Stimulated activated memory B cell treated with anti-CD40 and anti-IgM and Interleukin-4, amounts not matched to agents 10 μg/mL and 1 μg/mL and 100 μg/mL, for 72 hours (primary cell): ENCODE results near the gene GNA14.
"Not testable (repeated sequence)": the region's sequence is repeated elsewhere in the genome, so short reads cannot be mapped to it uniquely, and the experiment has no call there.

ENCODE experiments used
- ATAC-seq: fragments of 150-1000 bp; cut with Tn5 transposase; 2 replicates; pipeline ENCODE4 v1.10.0; 2021
- H3K27ac Mint-ChIP-seq: one replicate; pipeline ENCODE4 v1.8.0; 2022; ENCODE audit warnings: mild to moderate bottlenecking, mixed read lengths
- H3K27me3 Mint-ChIP-seq: one replicate; pipeline ENCODE4 v1.8.0; 2022; ENCODE audit warnings: mixed read lengths
- H3K36me3 Mint-ChIP-seq: one replicate; pipeline ENCODE4 v1.8.0; 2022; ENCODE audit warnings: mixed read lengths
- H3K4me1 Mint-ChIP-seq: one replicate; pipeline ENCODE4 v1.8.0; 2022; ENCODE audit warnings: mixed read lengths
- H3K4me3 Mint-ChIP-seq: one replicate; pipeline ENCODE4 v1.8.0; 2022; ENCODE audit warnings: mild to moderate bottlenecking, moderate library complexity, mixed read lengths
- H3K9me3 Mint-ChIP-seq: one replicate; pipeline ENCODE4 v1.8.0; 2022; ENCODE audit warnings: mixed read lengths

GNA14 gene

GRCh38 chr9:77586591-77586990, 61.5 kb downstream of the GNA14 start:
- no peak for ATAC-seq
- H3K27ac Mint-ChIP-seq = no peak overlapping the region
- no peaks in the 10 kb centered on the region for H3K9me3 Mint-ChIP-seq
- H3K4me1 Mint-ChIP-seq = no peaks in the 10 kb centered on the region
- no peaks in the 10 kb centered on the region for H3K36me3 Mint-ChIP-seq
- H3K27me3 Mint-ChIP-seq = no peaks in the 10 kb centered on the region
- H3K4me3 Mint-ChIP-seq = no peak overlapping the region

- ATAC-seq = no peak
Observed at GRCh38 chr9:77585335-77585786, 62.8 kb downstream of the GNA14 start.

GRCh38 chr9:77584927-77585326, 63.2 kb downstream of the GNA14 start:
- ATAC-seq, H3K27me3 Mint-ChIP-seq, H3K9me3 Mint-ChIP-seq, H3K27ac Mint-ChIP-seq, H3K36me3 Mint-ChIP-seq, H3K4me1 Mint-ChIP-seq, H3K4me3 Mint-ChIP-seq: not testable (repeated sequence)

More at GRCh38 chr9:77585335-77585786, 62.8 kb downstream of the GNA14 start:
- Mint-ChIP-seq H3K9me3 (no peaks in the 10 kb centered on the region), H3K27me3 (no peaks in the 10 kb centered on the region), H3K27ac (no peak overlapping the region), H3K4me1 (no peaks in the 10 kb centered on the region), H3K36me3 (no peaks in the 10 kb centered on the region), H3K4me3 (no peak overlapping the region)

GRCh38 chr9:77582961-77583576, 65.1 kb downstream of the GNA14 start:
- H3K27ac Mint-ChIP-seq = no peak overlapping the region

GRCh38 chr9:77582525-77582924, 65.6 kb downstream of the GNA14 start:
- Mint-ChIP-seq H3K9me3 (no peaks in the 10 kb centered on the region), H3K36me3 (no peaks in the 10 kb centered on the region), H3K4me1 (no peaks in the 10 kb centered on the region), H3K4me3 (no peak overlapping the region), H3K27ac (no peak overlapping the region), H3K27me3 (no peaks in the 10 kb centered on the region)
- no peak for ATAC-seq

More at GRCh38 chr9:77582961-77583576, 65.1 kb downstream of the GNA14 start:
- Mint-ChIP-seq H3K27me3 (no peaks in the 10 kb centered on the region), H3K4me3 (no peak overlapping the region), H3K4me1 (no peaks in the 10 kb centered on the region), H3K36me3 (no peaks in the 10 kb centered on the region), H3K9me3 (no peaks in the 10 kb centered on the region)
- ATAC-seq = no peak

GRCh38 chr9:77575785-77576184, 72.3 kb downstream of the GNA14 start:
- no peak for ATAC-seq
- H3K27ac Mint-ChIP-seq = no peak overlapping the region
- H3K4me3 Mint-ChIP-seq = no peak overlapping the region
- no peaks in the 10 kb centered on the region for H3K36me3 Mint-ChIP-seq
- no peaks in the 10 kb centered on the region for H3K27me3 Mint-ChIP-seq
- H3K9me3 Mint-ChIP-seq = no peaks in the 10 kb centered on the region
- no peaks in the 10 kb centered on the region for H3K4me1 Mint-ChIP-seq

- H3K4me3 Mint-ChIP-seq = no peak overlapping the region
- H3K27ac Mint-ChIP-seq = no peak overlapping the region
- H3K4me1 Mint-ChIP-seq = no peaks in the 10 kb centered on the region
- H3K27me3 Mint-ChIP-seq = no peaks in the 10 kb centered on the region
- no peaks in the 10 kb centered on the region for H3K36me3 Mint-ChIP-seq
- no peak for ATAC-seq
- H3K9me3 Mint-ChIP-seq = no peaks in the 10 kb centered on the region
Observed at GRCh38 chr9:77569335-77569734, 78.8 kb downstream of the GNA14 start.

- no peak overlapping the region for H3K27ac Mint-ChIP-seq
- H3K9me3 Mint-ChIP-seq = peaks cover 3% of the 10 kb centered on the region
- ATAC-seq = no peak
- no peak overlapping the region for H3K4me3 Mint-ChIP-seq
- no peaks in the 10 kb centered on the region for H3K4me1 Mint-ChIP-seq
- H3K27me3 Mint-ChIP-seq = no peaks in the 10 kb centered on the region
- H3K36me3 Mint-ChIP-seq = no peaks in the 10 kb centered on the region
Observed at GRCh38 chr9:77563174-77563573, 84.9 kb downstream of the GNA14 start.

GRCh38 chr9:77562019-77562748, 85.9 kb downstream of the GNA14 start:
- Mint-ChIP-seq H3K4me3 (no peak overlapping the region), H3K27ac (no peak overlapping the region), H3K4me1 (no peaks in the 10 kb centered on the region), H3K36me3 (no peaks in the 10 kb centered on the region), H3K9me3 (peaks cover 3% of the 10 kb centered on the region), H3K27me3 (peaks cover 2% of the 10 kb centered on the region)
- no peak for ATAC-seq

GRCh38 chr9:77561331-77562018, 86.6 kb downstream of the GNA14 start:
- H3K4me3 Mint-ChIP-seq = no peak overlapping the region
- no peaks in the 10 kb centered on the region for H3K4me1 Mint-ChIP-seq
- H3K9me3 Mint-ChIP-seq = peaks cover 3% of the 10 kb centered on the region
- H3K27ac Mint-ChIP-seq = no peak overlapping the region
- no peak for ATAC-seq
- H3K27me3 Mint-ChIP-seq = peaks cover 8% of the 10 kb centered on the region
- no peaks in the 10 kb centered on the region for H3K36me3 Mint-ChIP-seq

GRCh38 chr9:77556396-77556795, 91.7 kb downstream of the GNA14 start:
- Mint-ChIP-seq H3K9me3 (no peaks in the 10 kb centered on the region), H3K27ac (no peak overlapping the region), H3K36me3 (no peaks in the 10 kb centered on the region), H3K4me1 (no peaks in the 10 kb centered on the region), H3K27me3 (peaks cover 8% of the 10 kb centered on the region), H3K4me3 (no peak overlapping the region)
- ATAC-seq = peak; percentile 43

- no peaks in the 10 kb centered on the region for H3K9me3 Mint-ChIP-seq
- ATAC-seq = no peak
Observed at GRCh38 chr9:77554586-77555105, 93.5 kb downstream of the GNA14 start.

GRCh38 chr9:77547106-77547730, 100.9 kb downstream of the GNA14 start:
- Mint-ChIP-seq H3K27ac (no peak overlapping the region), H3K9me3 (peaks cover 3% of the 10 kb centered on the region), H3K36me3 (no peaks in the 10 kb centered on the region), H3K27me3 (peaks cover 9% of the 10 kb centered on the region), H3K4me1 (no peaks in the 10 kb centered on the region), H3K4me3 (no peak overlapping the region)
- ATAC-seq = no peak

More at GRCh38 chr9:77554586-77555105, 93.5 kb downstream of the GNA14 start:
- Mint-ChIP-seq H3K36me3 (no peaks in the 10 kb centered on the region), H3K27me3 (peaks cover 8% of the 10 kb centered on the region), H3K4me1 (no peaks in the 10 kb centered on the region), H3K27ac (no peak overlapping the region), H3K4me3 (no peak overlapping the region)

GRCh38 chr9:77546376-77546950, 101.7 kb downstream of the GNA14 start:
- Mint-ChIP-seq H3K27me3 (peaks cover 9% of the 10 kb centered on the region), H3K4me3 (no peak overlapping the region), H3K9me3 (peaks cover 5% of the 10 kb centered on the region), H3K36me3 (no peaks in the 10 kb centered on the region), H3K4me1 (no peaks in the 10 kb centered on the region), H3K27ac (no peak overlapping the region)
- ATAC-seq = no peak

- H3K27ac Mint-ChIP-seq = no peak overlapping the region
- H3K9me3 Mint-ChIP-seq = peaks cover 18% of the 10 kb centered on the region
- no peak overlapping the region for H3K4me3 Mint-ChIP-seq
- ATAC-seq = no peak
- peaks cover 16% of the 10 kb centered on the region for H3K27me3 Mint-ChIP-seq
- H3K4me1 Mint-ChIP-seq = no peaks in the 10 kb centered on the region
- H3K36me3 Mint-ChIP-seq = no peaks in the 10 kb centered on the region
Observed at GRCh38 chr9:77544546-77544945, 103.6 kb downstream of the GNA14 start.
